GM18870 (cell line): ENCODE measurements around the gene MEGF6.
"Not testable (repeated sequence)": the region's sequence is repeated elsewhere in the genome, so short reads cannot be mapped to it uniquely, and the experiment has no call there.

Experiments used
- ATAC-seq: cut with Tn5 transposase; IDR thresholded peaks from one replicate; pipeline ENCODE4 v1.9.1; 2021; ENCODE audit warnings: moderate library complexity; ENCODE audit not compliant: unreplicated experiment

Gene MEGF6

GRCh38 chr1:3627515-3628253, 16.4 kb upstream of the MEGF6 start:
- no peak for ATAC-seq

GRCh38 chr1:3626025-3626424, 14.7 kb upstream of the MEGF6 start:
- ATAC-seq = no peak

GRCh38 chr1:3625151-3625907, 14.0 kb upstream of the MEGF6 start:
- no peak for ATAC-seq

GRCh38 chr1:3624200-3625136, 13.2 kb upstream of the MEGF6 start, which contains the start of gene TPRG1L:
TSS of gene TPRG1L (plus strand) at chr1:3625015. CDS start at chr1:3625073, 58 bp downstream.
- ATAC-seq = peak; percentile 78

- ATAC-seq = no peak
Measured at GRCh38 chr1:3623441-3624199, 12.3 kb upstream of the MEGF6 start.

- not testable (repeated sequence) for ATAC-seq
Measured at GRCh38 chr1:3622102-3622501, 10.8 kb upstream of the MEGF6 start.

- not testable (repeated sequence) for ATAC-seq
Measured at GRCh38 chr1:3621151-3621671, 9.9 kb upstream of the MEGF6 start.

GRCh38 chr1:3620708-3621107, 9.4 kb upstream of the MEGF6 start:
- ATAC-seq = no peak

GRCh38 chr1:3618881-3619671, 7.8 kb upstream of the MEGF6 start:
- ATAC-seq = no peak

GRCh38 chr1:3618531-3618880, 7.2 kb upstream of the MEGF6 start:
- no peak for ATAC-seq

- ATAC-seq = no peak
Measured at GRCh38 chr1:3617806-3618345, 6.6 kb upstream of the MEGF6 start.

- ATAC-seq = no peak
Measured at GRCh38 chr1:3616861-3617260, 5.6 kb upstream of the MEGF6 start.

GRCh38 chr1:3614755-3615742, 3.7 kb upstream of the MEGF6 start:
- ATAC-seq = no peak

GRCh38 chr1:3612123-3612522, 815 bp upstream of the MEGF6 start:
- ATAC-seq = no peak

- ATAC-seq = no peak
Measured at GRCh38 chr1:3610527-3611169, 660 bp downstream of the MEGF6 start.

GRCh38 chr1:3609769-3610526, 1.4 kb downstream of the MEGF6 start:
- ATAC-seq = no peak
